B cell (primary cell): ENCODE results near the gene DNAAF8. TPM values are rescaled to one million over a fixed set of nuclear protein-coding genes. Genes with fewer than 3 reads are reported as not detected.

ENCODE experiments used
- ATAC-seq: fragments of 200-7000 bp; cut with Tn5 transposase; one replicate; pipeline ENCODE4 v1.10.0; 2021; ENCODE audit warnings: low read depth, mild to moderate bottlenecking, moderate number of reproducible peaks, moderate library complexity
- CTCF ChIA-PET: fragments of 350-600 bp; sonication (Branson Sonifier 250); formaldehyde crosslinking; loops from one replicate; lab custom pipeline; 2021; ENCODE audit warnings: antibody characterized with exemption, inconsistent platforms; lab: Charles Lee
- POLR2A ChIA-PET: fragments of 350-600 bp; sonication (Branson Sonifier 250); formaldehyde crosslinking; loops from one replicate; lab custom pipeline; 2021; ENCODE audit warnings: antibody characterized with exemption; lab: Charles Lee
- DNase-seq: peaks from one replicate; pipeline ENCODE4 v3.0.0; 2013
- H2AFZ ChIP-seq: 2 replicates; pipeline ENCODE4 v1.6.1; 2012; ENCODE audit warnings: mild to moderate bottlenecking, low read depth, low read length; ENCODE audit not compliant: insufficient read depth, poor library complexity, severe bottlenecking
- H3K27ac ChIP-seq, 2 donors: 1 replicate in 1 of 2; 2 replicates in 1 of 2; pipeline ENCODE4 v1.5.1; 2012 to 2013; ENCODE audit warnings: low read length in 2 of 2, mild to moderate bottlenecking in 2 of 2, moderate library complexity in 1 of 2
- H3K27me3 ChIP-seq, 4 experiments: fragments of 200-600 bp in 1 of 4; sonication (generic) in 1 of 4; replicated peaks in 1 of 4; 1 replicate in 2 of 4; 2 replicates in 2 of 4; pipeline versions ENCODE4 v1.6.1 to v1.7.0; 2013 to 2016; ENCODE audit warnings: low read length in 3 of 4, mild to moderate bottlenecking in 2 of 4, mixed read lengths in 1 of 4, moderate library complexity in 1 of 4; ENCODE audit not compliant: insufficient read depth in 4 of 4, control insufficient read depth in 3 of 4; ENCODE audit errors: control extremely low read depth in 1 of 4
- H3K36me3 ChIP-seq, 2 experiments: replicated peaks in 1 of 2; 1 replicate in 1 of 2; 2 replicates in 1 of 2; pipeline versions ENCODE4 v1.6.1 to v1.7.1; 2013; ENCODE audit warnings: low read length in 1 of 2; ENCODE audit not compliant: insufficient read depth in 2 of 2, control insufficient read depth in 1 of 2; ENCODE audit errors: control extremely low read depth in 1 of 2, extremely low read depth in 1 of 2
- H3K4me1 ChIP-seq, 2 donors: fragments of 200-600 bp in 1 of 2; sonication (generic) in 1 of 2; 1 replicate in 1 of 2; 2 replicates in 1 of 2; pipeline versions ENCODE4 v1.5.1 to v1.6.1; 2013 to 2017; ENCODE audit warnings: low read length in 2 of 2; ENCODE audit not compliant: control insufficient read depth in 2 of 2, insufficient read depth in 2 of 2
- H3K4me2 ChIP-seq: replicated peaks from 2 replicates; pipeline ENCODE3; 2012; ENCODE audit warnings: mild to moderate bottlenecking, low read depth, low read length; ENCODE audit not compliant: poor library complexity, severe bottlenecking
- H3K4me3 ChIP-seq, 5 experiments: fragments of 200-600 bp in 1 of 5; sonication (generic) in 1 of 5; 1 replicate in 3 of 5; 2 replicates in 2 of 5; pipeline versions ENCODE4 v1.5.1 to v1.7.0; 2011 to 2016; ENCODE audit warnings: low read length in 4 of 5, mild to moderate bottlenecking in 4 of 5, low read depth in 2 of 5, control low read depth in 1 of 5, moderate library complexity in 1 of 5; ENCODE audit not compliant: insufficient read depth in 1 of 5; ENCODE audit errors: control extremely low read depth in 1 of 5, extremely low read depth in 1 of 5
- H3K79me2 ChIP-seq: fragments of 200-600 bp; sonication (generic); one replicate; pipeline ENCODE4 v1.6.0; 2016; ENCODE audit warnings: low read length; ENCODE audit not compliant: control insufficient read depth, insufficient read depth
- H3K9ac ChIP-seq: fragments of 200-600 bp; sonication (generic); 2 replicates; pipeline ENCODE4 v1.6.1; 2017; ENCODE audit warnings: mild to moderate bottlenecking, low read length, moderate library complexity
- H3K9me3 ChIP-seq, 3 donors: one replicate each; pipeline versions ENCODE4 v1.6.1 to v1.7.1; 2013; ENCODE audit warnings: low read length in 2 of 3; ENCODE audit not compliant: control insufficient read depth in 2 of 3, insufficient read depth in 1 of 3; ENCODE audit errors: control extremely low read depth in 1 of 3
- H4K20me1 ChIP-seq: 2 replicates; pipeline ENCODE4 v1.6.0; 2012; ENCODE audit warnings: mild to moderate bottlenecking, low read length; ENCODE audit not compliant: insufficient read depth, control insufficient read depth, poor library complexity, severe bottlenecking
- H3K27ac Mint-ChIP-seq: one replicate; pipeline ENCODE4 v1.8.0; 2021; ENCODE audit warnings: mixed read lengths
- H3K27me3 Mint-ChIP-seq: one replicate; pipeline ENCODE4 v1.8.0; 2021; ENCODE audit warnings: mixed read lengths
- H3K4me1 Mint-ChIP-seq: one replicate; pipeline ENCODE4 v1.8.0; 2021; ENCODE audit warnings: mixed read lengths
- H3K4me3 Mint-ChIP-seq: one replicate; pipeline ENCODE4 v1.8.0; 2021; ENCODE audit warnings: mixed read lengths
- H3K9me3 Mint-ChIP-seq: one replicate; pipeline ENCODE4 v1.8.0; 2022; ENCODE audit warnings: mixed read lengths; ENCODE audit not compliant: insufficient read depth
- EZH2 ChIP-seq: IDR thresholded peaks from 2 replicates; pipeline ENCODE4 v1.6.1; 2012; ENCODE audit warnings: borderline replicate concordance, low read depth, mild to moderate bottlenecking, moderate library complexity, low read length; ENCODE audit not compliant: insufficient read depth, poor library complexity, severe bottlenecking
- WGBS: methylation state at CpG from one replicate; pipeline ENCODE4 v1.1.5; 2013; ENCODE audit warnings: missing lambda C conversion rate; ENCODE audit not compliant: insufficient coverage; 5-methylcytosine and 5-hydroxymethylcytosine counted together
- intact Hi-C: fragments of 100-400 bp; cut with micrococcal nuclease; formaldehyde crosslinking; loops from one replicate; pipeline ENCODE4 v1.10.0; 2022
- polyA plus RNA-seq: library from polyadenylated mRNA; depleted of rRNA; stranded (reverse); fragments of >200 nt; gene quantifications from 2 replicates; pipeline ENCODE4 v1.2.3, GENCODE V29; 2012
- total RNA-seq, 2 donors: library from RNA; stranded (reverse); fragments of 120-200 nt in 1 of 2; gene quantifications; 1 replicate in 1 of 2; 2 replicates in 1 of 2; pipeline versions ENCODE4 v1.2.3 to v1.2.4, GENCODE V29; 2013 to 2022
- TF ChIP-seq, protein P1 (sequence below): fragments of 200-600 bp; IDR thresholded peaks from one replicate; pipeline ENCODE4 v1.8.0; 2022; ENCODE audit warnings: antibody characterized with exemption, mild to moderate bottlenecking

The DNAAF8 gene
- total and polyA plus RNA-seq, 2 donors (not counting 1 experiment from before 2014, with no cell fraction given), result 0.09 to 0.44 TPM

GRCh38 chr16:4714996-4715395 lies 19.3 kb upstream of the DNAAF8 start:
- H3K27ac ChIP-seq, result no peak overlapping the region
- POLR2A ChIA-PET, result no interaction called here
- intact Hi-C loops, result no loop called here

DNA sequence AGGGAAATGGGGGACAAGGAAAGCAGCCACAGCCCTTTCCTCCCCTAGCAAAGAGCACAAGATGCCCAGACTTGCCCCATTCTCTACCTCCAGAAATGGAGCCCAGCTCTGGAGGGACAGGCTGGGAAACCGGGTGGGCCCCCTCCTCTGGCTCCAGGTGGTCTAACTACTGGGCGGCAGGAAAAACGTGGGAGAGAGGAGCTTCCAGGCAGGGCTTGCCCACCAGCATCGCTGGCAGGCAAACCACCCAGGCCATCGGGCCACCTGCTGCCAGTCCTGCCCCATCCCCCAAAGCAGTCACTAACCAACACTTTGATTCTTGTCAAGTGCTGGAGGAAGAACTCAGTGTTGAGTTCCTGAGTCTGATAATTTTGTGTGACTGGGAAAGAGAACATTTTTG lies 15.9 kb upstream of the DNAAF8 start:
- H3K4me3 Mint-ChIP-seq, result no peak overlapping the region
- no peaks in the 10 kb centered on the region for H3K9me3 Mint-ChIP-seq
- no peaks in the 10 kb centered on the region for H3K27me3 ChIP-seq
- intact Hi-C loops, result no loop called here
- 96% methylated on average over 5 of the region's 5 CpGs for WGBS
- no peak overlapping the region for H3K9ac ChIP-seq
- no peak overlapping the region for H3K4me2 ChIP-seq
- H3K27me3 Mint-ChIP-seq, result no peaks in the 10 kb centered on the region
- H3K4me1 Mint-ChIP-seq, result peaks cover 14% of the 10 kb centered on the region
- H3K27ac Mint-ChIP-seq, result no peak overlapping the region
- no peaks in the 10 kb centered on the region for H4K20me1 ChIP-seq
- POLR2A ChIA-PET, result no interaction called here
- CTCF ChIA-PET, result no interaction called here
- no peaks in the 10 kb centered on the region for H3K79me2 ChIP-seq
- peak overlapping the region in 1 of 2 donors; percentile 38 for H3K27ac ChIP-seq
- peaks cover 2 to 18% of the 10 kb centered on the region in 2 experiments for H3K36me3 ChIP-seq
- H3K4me1 ChIP-seq, result peaks cover 0 to 10% of the 10 kb centered on the region in 2 donors
- no peak for ATAC-seq
- H2AFZ ChIP-seq, result no peak overlapping the region
- H3K9me3 ChIP-seq, result no peaks in the 10 kb centered on the region
- H3K4me3 ChIP-seq, result no peak overlapping the region
- TF ChIP-seq, protein P1, sequence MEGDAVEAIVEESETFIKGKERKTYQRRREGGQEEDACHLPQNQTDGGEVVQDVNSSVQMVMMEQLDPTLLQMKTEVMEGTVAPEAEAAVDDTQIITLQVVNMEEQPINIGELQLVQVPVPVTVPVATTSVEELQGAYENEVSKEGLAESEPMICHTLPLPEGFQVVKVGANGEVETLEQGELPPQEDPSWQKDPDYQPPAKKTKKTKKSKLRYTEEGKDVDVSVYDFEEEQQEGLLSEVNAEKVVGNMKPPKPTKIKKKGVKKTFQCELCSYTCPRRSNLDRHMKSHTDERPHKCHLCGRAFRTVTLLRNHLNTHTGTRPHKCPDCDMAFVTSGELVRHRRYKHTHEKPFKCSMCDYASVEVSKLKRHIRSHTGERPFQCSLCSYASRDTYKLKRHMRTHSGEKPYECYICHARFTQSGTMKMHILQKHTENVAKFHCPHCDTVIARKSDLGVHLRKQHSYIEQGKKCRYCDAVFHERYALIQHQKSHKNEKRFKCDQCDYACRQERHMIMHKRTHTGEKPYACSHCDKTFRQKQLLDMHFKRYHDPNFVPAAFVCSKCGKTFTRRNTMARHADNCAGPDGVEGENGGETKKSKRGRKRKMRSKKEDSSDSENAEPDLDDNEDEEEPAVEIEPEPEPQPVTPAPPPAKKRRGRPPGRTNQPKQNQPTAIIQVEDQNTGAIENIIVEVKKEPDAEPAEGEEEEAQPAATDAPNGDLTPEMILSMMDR, result no peak
- TF ChIP-seq EZH2, result no peak
- DNase-seq, result no peak

More at GRCh38 chr16:4714996-4715395, 19.3 kb upstream of the DNAAF8 start:
- CTCF ChIA-PET, result no interaction called here
- Histone ChIP-seq H3K27me3 (no peaks in the 10 kb centered on the region), H3K4me1 (peaks cover 0 to 10% of the 10 kb centered on the region in 2 donors), H3K9ac (no peak overlapping the region), H4K20me1 (no peaks in the 10 kb centered on the region), H3K9me3 (no peaks in the 10 kb centered on the region), H3K79me2 (no peaks in the 10 kb centered on the region), H3K4me2 (no peak overlapping the region), H2AFZ (no peak overlapping the region), H3K36me3 (peaks cover 2 to 21% of the 10 kb centered on the region in 2 experiments), H3K4me3 (no peak overlapping the region)
- H3K4me1 Mint-ChIP-seq, result peaks cover 14% of the 10 kb centered on the region
- no peaks in the 10 kb centered on the region for H3K27me3 Mint-ChIP-seq
- H3K9me3 Mint-ChIP-seq, result no peaks in the 10 kb centered on the region
- TF ChIP-seq, protein P1, result no peak
- TF ChIP-seq EZH2, result no peak
- H3K4me3 Mint-ChIP-seq, result no peak overlapping the region
- no peak for ATAC-seq
- no peak overlapping the region for H3K27ac Mint-ChIP-seq
- DNase-seq, result no peak
- WGBS, result 100% methylated on average over 2 of the region's 2 CpGs
